ENCODE data around the gene ANTXR2.

DNA sequence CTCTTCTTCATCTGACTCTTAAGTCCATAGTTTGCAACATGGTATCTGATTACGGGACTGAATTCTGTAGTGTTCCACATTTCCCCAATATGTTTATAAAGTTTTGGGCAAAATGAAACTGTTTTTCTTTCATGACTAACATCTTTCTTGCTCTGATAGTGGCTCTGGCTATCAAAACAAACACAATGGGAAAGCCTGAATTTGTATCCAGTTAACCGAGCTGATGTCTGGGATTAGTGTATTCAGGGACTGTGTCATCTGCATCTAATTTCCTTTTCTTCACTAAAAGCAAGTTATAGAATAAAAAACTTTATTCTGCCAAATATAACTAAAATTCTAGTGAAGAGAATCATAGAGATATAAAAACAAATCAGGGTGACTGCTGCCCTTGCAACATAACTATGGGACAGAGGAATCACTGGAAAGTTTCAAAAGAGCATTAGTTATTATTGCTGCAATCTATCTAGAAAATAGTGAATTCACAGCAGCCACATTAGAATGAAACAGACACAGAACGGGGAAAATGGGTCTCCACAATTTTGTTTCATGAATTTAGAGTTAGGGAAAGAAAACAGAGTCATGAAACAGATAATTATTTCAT, 61.3 kb downstream of the ANTXR2 start:
- TF ChIP-seq, protein P1, sequence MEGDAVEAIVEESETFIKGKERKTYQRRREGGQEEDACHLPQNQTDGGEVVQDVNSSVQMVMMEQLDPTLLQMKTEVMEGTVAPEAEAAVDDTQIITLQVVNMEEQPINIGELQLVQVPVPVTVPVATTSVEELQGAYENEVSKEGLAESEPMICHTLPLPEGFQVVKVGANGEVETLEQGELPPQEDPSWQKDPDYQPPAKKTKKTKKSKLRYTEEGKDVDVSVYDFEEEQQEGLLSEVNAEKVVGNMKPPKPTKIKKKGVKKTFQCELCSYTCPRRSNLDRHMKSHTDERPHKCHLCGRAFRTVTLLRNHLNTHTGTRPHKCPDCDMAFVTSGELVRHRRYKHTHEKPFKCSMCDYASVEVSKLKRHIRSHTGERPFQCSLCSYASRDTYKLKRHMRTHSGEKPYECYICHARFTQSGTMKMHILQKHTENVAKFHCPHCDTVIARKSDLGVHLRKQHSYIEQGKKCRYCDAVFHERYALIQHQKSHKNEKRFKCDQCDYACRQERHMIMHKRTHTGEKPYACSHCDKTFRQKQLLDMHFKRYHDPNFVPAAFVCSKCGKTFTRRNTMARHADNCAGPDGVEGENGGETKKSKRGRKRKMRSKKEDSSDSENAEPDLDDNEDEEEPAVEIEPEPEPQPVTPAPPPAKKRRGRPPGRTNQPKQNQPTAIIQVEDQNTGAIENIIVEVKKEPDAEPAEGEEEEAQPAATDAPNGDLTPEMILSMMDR (IDR thresholded peaks at IDR 0.05), result no peak
- no peak for TF ChIP-seq POLR2A (IDR thresholded peaks at IDR 0.05)

All from lower leg skin (tissue), 3 donors.